ENCODE measurements around the gene THSD1. TPM values are rescaled to one million over a fixed set of nuclear protein-coding genes. Genes with fewer than 3 reads are reported as not detected.

THSD1 gene
- total and polyA plus RNA-seq, 10 of the 15 experiments (the other 5 are each of a cell fraction or from before 2014, with no cell fraction given), result 0.03 to 0.20 (median 0.13) TPM; not detected in 2

GRCh38 chr13:52345631-52346251, 60.2 kb downstream of the THSD1 start:
- DNase-seq (ENCODE audit: low read depth, low spot score), result no peak
- POLR2A ChIA-PET, result no interaction called here
- Histone ChIP-seq H3K4me3 (no peak overlapping the region), H2AFZ (ENCODE audit: control insufficient read depth, low read depth, low read length) (no peak overlapping the region), H3K27me3 (replicated peaks in 1 of 2; ENCODE audit: control insufficient read depth in 2 of 2, insufficient read depth in 2 of 2, low read length in 1 of 2) (no peaks in the 10 kb centered on the region), H3K79me2 (ENCODE audit: control insufficient read depth, insufficient read depth, low read length) (no peaks in the 10 kb centered on the region), H3K36me3 (ENCODE audit: control insufficient read depth in 2 of 2, insufficient read depth in 2 of 2, low read length in 1 of 2) (no peaks in the 10 kb centered on the region), H3K27ac (ENCODE audit: control insufficient read depth, insufficient read depth) (no peak overlapping the region), H4K20me1 (ENCODE audit: control insufficient read depth, insufficient read depth) (no peaks in the 10 kb centered on the region), H3K4me2 (ENCODE audit: control insufficient read depth, insufficient read depth) (no peak overlapping the region), H3K4me1 (ENCODE audit: control insufficient read depth, insufficient read depth, low read length) (no peaks in the 10 kb centered on the region), H3K9me3 (replicated peaks; ENCODE audit: control insufficient read depth, insufficient read depth, low read length) (no peaks in the 10 kb centered on the region), H3K9ac (ENCODE audit: control insufficient read depth, insufficient read depth, low read length) (no peak overlapping the region)
- RAD21 ChIA-PET (ENCODE audit: unreplicated experiment), result no interaction called here
- no TSS peak for BruUV-seq (replicated peaks)
- intact Hi-C loops (cut with micrococcal nuclease; ENCODE audit: unreplicated experiment) (no loop called here), in situ Hi-C loops (cut with MboI) (loop anchor here (5.0 kb wide), 1 partner anchor 102 kb away; no protein-coding TSS in a partner anchor)
- 43% methylated on average over 5 of the region's 5 CpGs for WGBS (ENCODE audit: insufficient coverage, insufficient replicate concordance, low lambda C conversion rate, missing lambda C conversion rate)
- TF ChIP-seq DPF2 (IDR thresholded peaks at IDR 0.05), result no peak
- no peak for TF ChIP-seq EP300 (IDR thresholded peaks at IDR 0.05; ENCODE audit: borderline replicate concordance in 1 of 2, control insufficient read depth in 1 of 2, low read depth in 2 of 2, low read length in 2 of 2)
- TF ChIP-seq NBN (IDR thresholded peaks at IDR 0.05), result no peak
- TF ChIP-seq POLR2AphosphoS5 (IDR thresholded peaks at IDR 0.05; ENCODE audit: low read length), result no peak
- TF ChIP-seq ZNF592 (IDR thresholded peaks at IDR 0.05), result no peak
- TF ChIP-seq BCL11A (IDR thresholded peaks at IDR 0.05; ENCODE audit: low read depth, low read length), result no peak
- TF ChIP-seq GABPA (IDR thresholded peaks at IDR 0.05; ENCODE audit: low read depth), result no peak
- no peak for TF ChIP-seq TAF1 (IDR thresholded peaks at IDR 0.05; ENCODE audit: borderline replicate concordance, low read depth, low read length)
- no peak for TF ChIP-seq RCOR1 (conservative IDR thresholded peaks at IDR 0.05; ENCODE audit: low read depth, low read length)
- no peak for TF ChIP-seq EED (IDR thresholded peaks at IDR 0.05; ENCODE audit: low read depth)
- TF ChIP-seq EZH2 (IDR thresholded peaks at IDR 0.05; ENCODE audit: borderline replicate concordance, control insufficient read depth, low read depth, low read length), result no peak
- TF ChIP-seq FOXK2 (IDR thresholded peaks at IDR 0.05), result no peak
- SMC1A ChIA-PET (ENCODE audit: uncharacterized antibody, unreplicated experiment), result no interaction called here
- FAIRE-seq, result no peak
- ATAC-seq, result no peak
- CTCF ChIA-PET, result interaction anchor here (1.0 to 5.1 kb wide), 2 partner anchors 104 to 107 kb away, joined by 3 to 82 read pairs; partner anchors contain the start of gene VPS36
